Measurements from ENCODE around the gene AP1S1. TPM values are rescaled to one million over a fixed set of nuclear protein-coding genes. Genes with fewer than 3 reads are reported as not detected.

The AP1S1 gene
- total RNA-seq, 4 donors from 2014 or later = 5.5 to 24.4 (median 15.6) TPM

GRCh38 chr7:101169838-101170551, 15.7 kb downstream of the AP1S1 start:
- Histone ChIP-seq H3K9me3 (no peaks in the 10 kb centered on the region), H3K27ac (no peak overlapping the region), H3K27me3 (peaks cover 89 to 100% (median 99%) of the 10 kb centered on the region in 3 donors), H3K4me1 (peaks cover 20 to 40% of the 10 kb centered on the region in 2 donors), H3K4me3 (no peak overlapping the region), H3K36me3 (no peaks in the 10 kb centered on the region)
- DNase-seq (no peak), ATAC-seq (peak in 1 of 2 donors; percentile 48)
- intact Hi-C loops (cut with DNase I; ENCODE audit: low total_unique reads) = loop anchor here (2.0 kb wide), 1 partner anchor 25 kb away; no protein-coding TSS in a partner anchor
- TF ChIP-seq CTCF (IDR thresholded peaks at IDR 0.05 in 4 of 5, conservative IDR thresholded peaks at IDR 0.05 in 1 of 5) (peak; percentile 58 to 89 (median 82)), POLR2A (IDR thresholded peaks at IDR 0.05) (no peak)
- in situ Hi-C loops (cut with MboI; ENCODE audit: low sequenced_read_pairs in 4 of 4) = no loop called here

GRCh38 chr7:101170617-101171441, 16.6 kb downstream of the AP1S1 start:
- H3K4me1 ChIP-seq = peaks cover 14 to 32% of the 10 kb centered on the region in 2 donors
- ATAC-seq = no peak
- H3K4me3 ChIP-seq = no peak overlapping the region
- intact Hi-C loops (cut with DNase I; ENCODE audit: low total_unique reads) = loop anchor here (2.0 kb wide), 1 partner anchor 26 kb away; no protein-coding TSS in a partner anchor
- H3K27ac ChIP-seq = no peak overlapping the region
- no peaks in the 10 kb centered on the region for H3K36me3 ChIP-seq
- H3K9me3 ChIP-seq = no peaks in the 10 kb centered on the region
- no peak for TF ChIP-seq CTCF (IDR thresholded peaks at IDR 0.05 in 4 of 5, conservative IDR thresholded peaks at IDR 0.05 in 1 of 5)
- no peak for TF ChIP-seq POLR2A (IDR thresholded peaks at IDR 0.05)
- peaks cover 90 to 100% (median 99%) of the 10 kb centered on the region in 3 donors for H3K27me3 ChIP-seq
- DNase-seq = no peak
- in situ Hi-C loops (cut with MboI; ENCODE audit: low sequenced_read_pairs in 4 of 4) = no loop called here

GRCh38 chr7:101171442-101171837, 17.2 kb downstream of the AP1S1 start:
- no peak for ATAC-seq
- no peaks in the 10 kb centered on the region for H3K36me3 ChIP-seq
- in situ Hi-C loops (cut with MboI; ENCODE audit: low sequenced_read_pairs in 4 of 4) (no loop called here), intact Hi-C loops (cut with DNase I; ENCODE audit: low total_unique reads) (loop anchor here (2.0 kb wide), 1 partner anchor 27 kb away; no protein-coding TSS in a partner anchor)
- no peak for DNase-seq
- TF ChIP-seq CTCF (IDR thresholded peaks at IDR 0.05 in 4 of 5, conservative IDR thresholded peaks at IDR 0.05 in 1 of 5) = no peak
- no peak for TF ChIP-seq POLR2A (IDR thresholded peaks at IDR 0.05)
- H3K4me3 ChIP-seq = no peak overlapping the region
- no peaks in the 10 kb centered on the region for H3K9me3 ChIP-seq
- H3K27me3 ChIP-seq = peaks cover 89 to 100% (median 99%) of the 10 kb centered on the region in 3 donors
- H3K27ac ChIP-seq = no peak overlapping the region
- H3K4me1 ChIP-seq = peaks cover 14 to 31% of the 10 kb centered on the region in 2 donors

- Histone ChIP-seq H3K27ac (no peak overlapping the region), H3K36me3 (no peaks in the 10 kb centered on the region), H3K4me3 (peak overlapping the region in 1 of 4 donors; percentile 28), H3K4me1 (peaks cover 14 to 31% of the 10 kb centered on the region in 2 donors), H3K9me3 (no peaks in the 10 kb centered on the region), H3K27me3 (peaks cover 91 to 100% (median 99%) of the 10 kb centered on the region in 3 donors)
- no peak for ATAC-seq
- intact Hi-C loops (cut with DNase I; ENCODE audit: low total_unique reads) = no loop called here
- no peak for DNase-seq
- in situ Hi-C loops (cut with MboI; ENCODE audit: low sequenced_read_pairs in 4 of 4) = no loop called here
- no peak for TF ChIP-seq POLR2A (IDR thresholded peaks at IDR 0.05)
- no peak for TF ChIP-seq CTCF (IDR thresholded peaks at IDR 0.05 in 4 of 5, conservative IDR thresholded peaks at IDR 0.05 in 1 of 5)
These were observed 18.0 kb downstream of the AP1S1 start for GRCh38 chr7:101172005-101172853.

Data from gastrocnemius medialis (tissue), 4 donors.